Subcutaneous adipose tissue (tissue), 4 donors: Measurements from ENCODE around the gene JOSD1. TPM values are rescaled to one million over a fixed set of nuclear protein-coding genes. Genes with fewer than 3 reads are reported as not detected.

Experiments used
- total RNA-seq, 4 donors: library from RNA; depleted of rRNA; stranded (reverse); fragments of >200 nt; gene quantifications; one replicate each; pipeline ENCODE4 v1.1.0, GENCODE V29; 2016
- TF ChIP-seq, protein P1 (sequence below): fragments of 450-650 bp; IDR thresholded peaks from one replicate; pipeline ENCODE4 v1.5.1; 2016; ENCODE audit warnings: low read depth, mild to moderate bottlenecking, control low read depth, antibody characterized with exemption, moderate library complexity

Gene JOSD1
- total RNA-seq, 4 donors from 2014 or later = 35.9 to 59.2 (median 50.0) TPM

DNA sequence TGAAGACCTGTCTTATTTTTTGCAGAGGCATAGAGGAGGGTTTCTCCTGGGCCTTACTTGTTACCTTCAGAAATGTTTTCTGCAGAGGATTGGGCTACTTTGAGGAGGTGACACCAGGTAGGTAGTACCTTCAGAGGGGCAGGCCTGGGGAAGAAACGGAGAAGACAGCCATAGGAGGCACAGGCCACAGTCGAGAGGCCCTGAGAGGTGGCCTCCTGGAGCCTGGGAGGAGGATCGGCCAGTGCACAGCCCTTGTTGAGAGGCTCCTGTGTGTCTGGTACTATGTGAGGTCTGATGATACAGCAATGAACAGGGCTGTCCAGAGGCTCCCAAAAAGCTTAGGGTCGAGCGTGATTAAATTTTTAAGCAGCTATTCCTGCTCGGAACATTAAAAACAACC, 16.5 kb upstream of the JOSD1 start:
- TF ChIP-seq, protein P1, sequence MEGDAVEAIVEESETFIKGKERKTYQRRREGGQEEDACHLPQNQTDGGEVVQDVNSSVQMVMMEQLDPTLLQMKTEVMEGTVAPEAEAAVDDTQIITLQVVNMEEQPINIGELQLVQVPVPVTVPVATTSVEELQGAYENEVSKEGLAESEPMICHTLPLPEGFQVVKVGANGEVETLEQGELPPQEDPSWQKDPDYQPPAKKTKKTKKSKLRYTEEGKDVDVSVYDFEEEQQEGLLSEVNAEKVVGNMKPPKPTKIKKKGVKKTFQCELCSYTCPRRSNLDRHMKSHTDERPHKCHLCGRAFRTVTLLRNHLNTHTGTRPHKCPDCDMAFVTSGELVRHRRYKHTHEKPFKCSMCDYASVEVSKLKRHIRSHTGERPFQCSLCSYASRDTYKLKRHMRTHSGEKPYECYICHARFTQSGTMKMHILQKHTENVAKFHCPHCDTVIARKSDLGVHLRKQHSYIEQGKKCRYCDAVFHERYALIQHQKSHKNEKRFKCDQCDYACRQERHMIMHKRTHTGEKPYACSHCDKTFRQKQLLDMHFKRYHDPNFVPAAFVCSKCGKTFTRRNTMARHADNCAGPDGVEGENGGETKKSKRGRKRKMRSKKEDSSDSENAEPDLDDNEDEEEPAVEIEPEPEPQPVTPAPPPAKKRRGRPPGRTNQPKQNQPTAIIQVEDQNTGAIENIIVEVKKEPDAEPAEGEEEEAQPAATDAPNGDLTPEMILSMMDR = no peak

DNA sequence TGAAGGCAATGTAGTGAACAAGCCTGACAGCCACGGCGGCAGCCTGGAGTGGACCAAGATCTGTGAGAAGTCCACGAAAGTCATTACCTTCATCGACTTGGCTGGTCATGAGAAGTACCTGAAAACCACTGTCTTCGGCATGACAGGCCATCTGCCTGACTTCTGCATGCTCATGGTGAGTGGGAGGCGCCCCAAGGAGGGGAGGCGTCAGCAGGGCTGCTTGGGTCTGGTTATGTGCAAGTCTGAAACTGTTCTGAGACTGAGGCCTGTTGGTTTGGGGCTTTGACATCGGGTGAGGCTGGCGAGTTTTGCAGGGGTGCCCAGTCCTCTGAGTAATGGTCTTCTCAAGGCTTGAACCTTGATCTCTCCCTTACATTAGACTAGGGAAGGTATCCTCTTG, 16.1 kb upstream of the JOSD1 start:
- TF ChIP-seq, protein P1 = no peak

DNA sequence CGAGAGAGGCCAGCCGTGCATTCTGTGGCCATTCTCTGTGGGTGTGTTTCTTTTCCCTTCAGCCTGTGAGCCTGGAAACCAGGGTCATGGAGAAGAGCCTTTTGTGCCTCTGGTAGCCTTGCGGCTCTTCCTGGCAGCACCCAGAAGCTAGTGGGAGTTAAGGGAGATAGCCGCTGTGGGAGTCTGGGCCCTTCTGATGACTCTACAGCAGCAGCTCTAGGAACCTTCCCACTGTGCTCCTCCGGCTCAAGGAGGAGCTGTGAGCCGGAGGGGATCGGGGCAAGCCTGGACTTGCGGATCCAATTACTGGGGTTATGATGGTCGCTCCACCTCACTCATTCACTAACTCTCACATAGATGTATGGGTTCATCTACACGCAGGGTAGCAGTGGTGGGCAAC, 15.5 kb upstream of the JOSD1 start:
- TF ChIP-seq, protein P1 = no peak

DNA sequence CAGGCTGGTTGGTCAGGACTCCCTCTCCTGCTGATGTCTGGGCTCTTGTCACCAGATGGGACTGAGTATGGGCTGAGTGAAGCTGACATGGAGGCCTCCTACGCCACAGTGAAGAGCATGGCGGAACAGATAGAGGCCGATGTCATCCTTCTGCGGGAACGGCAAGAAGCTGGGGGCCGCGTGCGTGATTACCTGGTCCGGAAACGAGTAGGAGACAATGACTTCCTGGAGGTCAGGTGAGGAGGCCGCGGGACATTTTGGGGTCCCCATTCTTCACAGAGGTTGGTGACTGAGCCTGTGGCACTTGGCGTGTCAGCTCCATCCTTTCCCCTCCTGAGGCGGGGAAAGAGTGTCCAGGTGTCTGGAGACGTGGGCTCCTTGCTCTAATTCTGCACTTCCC, 15.1 kb upstream of the JOSD1 start:
- TF ChIP-seq, protein P1 = no peak

DNA sequence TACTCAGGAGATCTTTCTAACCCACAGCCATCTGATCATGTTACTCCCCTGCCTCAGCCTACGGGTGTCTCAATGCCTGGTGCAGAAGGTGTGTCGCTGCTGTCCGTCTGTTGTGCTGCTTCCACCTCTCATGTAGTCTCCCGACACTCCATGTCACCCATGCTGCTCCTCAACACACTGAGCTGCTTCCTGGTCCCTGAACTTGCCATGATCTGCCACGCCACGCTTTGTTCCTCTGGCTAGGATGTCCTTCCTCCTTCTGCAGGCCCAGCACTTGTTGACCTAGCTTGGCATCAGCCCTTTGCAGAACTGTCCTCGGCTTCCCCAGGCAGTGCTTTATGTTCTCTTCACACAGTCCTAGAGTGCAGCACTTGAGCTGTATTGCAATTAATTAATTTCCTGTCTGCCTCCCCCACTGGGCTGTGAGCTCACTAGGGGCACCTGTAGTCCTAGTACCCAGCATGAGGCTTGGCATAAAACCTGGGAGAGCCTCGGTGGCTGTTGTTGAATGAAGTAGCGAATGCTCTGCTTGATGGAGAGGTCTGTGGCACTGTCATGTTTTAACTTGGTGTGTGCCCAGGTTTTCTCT, 14.5 kb upstream of the JOSD1 start:
- TF ChIP-seq, protein P1 = no peak

DNA sequence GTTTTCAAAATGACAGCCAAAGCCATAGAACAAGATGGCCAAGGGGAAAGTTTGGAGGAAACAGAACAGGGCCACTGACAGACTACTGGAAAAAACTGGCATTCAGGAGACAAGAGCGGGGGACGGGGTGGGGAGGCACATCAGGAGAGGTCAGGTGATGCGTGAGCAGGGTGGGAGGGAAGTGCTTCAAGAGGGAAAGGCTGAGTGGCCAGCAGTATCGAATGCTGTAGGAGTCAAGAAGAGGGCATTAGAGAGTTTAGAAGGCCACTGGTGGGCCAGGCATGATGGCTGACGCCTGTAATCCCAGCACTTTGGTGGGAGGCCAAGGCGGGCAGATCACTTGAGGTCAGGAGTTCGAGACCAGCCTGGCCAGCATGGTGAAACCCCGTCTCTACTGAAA, 13.2 kb upstream of the JOSD1 start:
- TF ChIP-seq, protein P1 = no peak

DNA sequence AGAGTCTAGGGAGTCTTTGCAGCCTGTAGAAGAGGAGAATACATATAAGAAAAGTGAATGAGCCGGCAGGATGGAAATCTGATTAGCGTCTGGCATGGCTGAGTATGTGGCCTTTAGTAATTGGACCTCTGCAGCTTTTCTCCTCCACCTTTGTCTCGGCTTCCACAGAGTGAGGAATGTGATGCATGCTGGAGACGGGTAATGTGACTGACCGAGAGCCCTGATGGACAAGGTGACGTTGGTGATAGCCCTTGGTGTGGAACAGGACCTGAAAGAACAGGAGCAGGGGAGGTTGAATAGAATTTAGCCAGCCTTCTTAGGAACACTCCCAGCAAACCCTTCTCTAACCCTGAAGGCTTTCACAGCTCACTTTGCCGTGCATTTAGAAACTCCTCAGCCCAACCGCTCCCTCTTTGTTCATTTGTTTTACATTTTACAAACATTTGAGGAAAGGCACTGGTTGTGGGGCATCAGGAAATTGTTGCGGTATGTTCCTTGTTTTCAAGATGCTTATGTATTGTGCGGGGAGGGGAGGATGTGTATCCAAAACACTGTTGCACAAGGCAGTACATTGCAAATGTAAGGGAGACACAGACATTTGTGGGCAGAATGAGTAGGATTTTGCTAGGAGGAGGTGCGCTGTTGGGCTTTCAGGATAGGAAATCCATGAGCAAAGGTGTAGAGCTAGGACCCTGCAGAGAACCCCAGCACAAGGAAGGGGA, 11.9 kb upstream of the JOSD1 start:
- TF ChIP-seq, protein P1 = no peak
